Stimulated activated CD8-positive, alpha-beta memory T cell treated with anti-CD3 and anti-CD28 coated beads, Interleukin-7, amount 100 ng/mL, for 1 hour (primary cell): ENCODE measurements around the gene MMP1.

Experiments
- DNase-seq, 2 donors: peaks; one replicate each; pipeline ENCODE4 v3.0.0-alpha.2; 2020; ENCODE audit warnings: low read depth in 2 of 2

The MMP1 gene

GRCh38 chr11:102798012-102798746 lies at the start of gene MMP1:
MMP1 (minus strand) TSS chr11:102798160; CDS start chr11:102798092, 68 bp downstream.
- DNase-seq, result no peak

- no peak for DNase-seq
Measured at GRCh38 chr11:102846292-102846691, 48.3 kb upstream of the MMP1 start.

GRCh38 chr11:102843489-102843888 lies 45.5 kb upstream of the MMP1 start, which contains the start of gene MMP3:
MMP3 (minus strand) TSS chr11:102843609; CDS start chr11:102843546, 63 bp downstream.
- DNase-seq, result no peak

DNA sequence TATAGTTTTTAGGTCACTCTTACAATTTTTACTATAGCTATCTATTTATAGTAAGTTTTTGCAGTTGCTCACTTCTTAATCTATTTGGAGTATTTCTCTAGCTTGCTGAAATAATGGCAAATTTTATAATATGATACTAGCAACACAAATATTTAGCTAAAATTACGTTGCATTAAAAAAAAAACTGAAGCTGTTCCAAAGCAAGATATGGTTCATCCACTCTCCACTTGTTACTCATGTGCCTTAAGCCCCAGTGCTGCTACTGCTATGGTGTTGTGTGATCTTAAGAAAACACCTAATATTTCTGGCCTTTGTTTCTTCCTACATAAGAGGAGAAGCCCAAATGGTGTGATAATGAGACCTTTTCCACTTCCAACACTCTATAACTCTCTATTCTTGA lies 45.0 kb upstream of the MMP1 start:
- DNase-seq, result no peak

DNA sequence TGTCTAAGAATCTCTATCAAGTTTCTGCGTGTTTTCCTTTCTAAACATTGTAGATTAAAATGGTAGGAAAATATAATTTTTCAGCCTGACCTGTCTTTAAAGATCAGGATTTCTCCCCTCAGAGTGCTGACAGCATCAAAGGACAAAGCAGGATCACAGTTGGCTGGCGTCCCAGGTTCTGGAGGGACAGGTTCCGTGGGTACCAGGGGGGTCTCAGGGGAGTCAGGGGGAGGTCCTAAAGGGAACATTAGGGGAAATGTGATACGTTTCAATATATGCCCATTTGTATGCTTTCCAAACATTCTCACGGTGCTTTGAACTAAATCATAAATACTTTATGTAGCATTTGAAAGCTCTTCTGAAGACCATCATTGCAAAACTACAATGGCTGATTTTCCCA lies 42.1 kb upstream of the MMP1 start:
- DNase-seq, result no peak

- no peak for DNase-seq
Measured at GRCh38 chr11:102837646-102838045, 39.7 kb upstream of the MMP1 start.

DNA sequence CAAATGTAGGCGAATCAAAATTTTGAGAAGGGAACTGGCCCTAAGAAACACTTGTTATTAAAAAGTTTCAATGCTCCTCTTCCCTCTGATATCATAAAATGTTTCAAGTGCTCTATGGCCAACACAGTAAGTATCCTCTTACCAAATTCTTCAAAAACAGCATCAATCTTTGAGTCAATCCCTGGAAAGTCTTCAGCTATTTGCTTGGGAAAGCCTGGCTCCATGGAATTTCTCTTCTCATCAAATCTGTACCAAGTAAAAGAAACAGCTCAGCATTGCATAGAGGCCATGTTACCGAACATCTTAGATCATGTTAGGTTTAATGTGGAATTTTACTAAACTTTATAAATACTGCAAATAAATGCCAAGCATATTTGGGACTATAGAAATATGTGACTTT lies 39.2 kb upstream of the MMP1 start:
- DNase-seq, result no peak

GRCh38 chr11:102836290-102836875 lies 38.4 kb upstream of the MMP1 start:
- no peak for DNase-seq

- no peak for DNase-seq
Measured at GRCh38 chr11:102833731-102834130, 35.8 kb upstream of the MMP1 start.

- no peak for DNase-seq
Measured at GRCh38 chr11:102832612-102833011, 34.7 kb upstream of the MMP1 start.

DNA sequence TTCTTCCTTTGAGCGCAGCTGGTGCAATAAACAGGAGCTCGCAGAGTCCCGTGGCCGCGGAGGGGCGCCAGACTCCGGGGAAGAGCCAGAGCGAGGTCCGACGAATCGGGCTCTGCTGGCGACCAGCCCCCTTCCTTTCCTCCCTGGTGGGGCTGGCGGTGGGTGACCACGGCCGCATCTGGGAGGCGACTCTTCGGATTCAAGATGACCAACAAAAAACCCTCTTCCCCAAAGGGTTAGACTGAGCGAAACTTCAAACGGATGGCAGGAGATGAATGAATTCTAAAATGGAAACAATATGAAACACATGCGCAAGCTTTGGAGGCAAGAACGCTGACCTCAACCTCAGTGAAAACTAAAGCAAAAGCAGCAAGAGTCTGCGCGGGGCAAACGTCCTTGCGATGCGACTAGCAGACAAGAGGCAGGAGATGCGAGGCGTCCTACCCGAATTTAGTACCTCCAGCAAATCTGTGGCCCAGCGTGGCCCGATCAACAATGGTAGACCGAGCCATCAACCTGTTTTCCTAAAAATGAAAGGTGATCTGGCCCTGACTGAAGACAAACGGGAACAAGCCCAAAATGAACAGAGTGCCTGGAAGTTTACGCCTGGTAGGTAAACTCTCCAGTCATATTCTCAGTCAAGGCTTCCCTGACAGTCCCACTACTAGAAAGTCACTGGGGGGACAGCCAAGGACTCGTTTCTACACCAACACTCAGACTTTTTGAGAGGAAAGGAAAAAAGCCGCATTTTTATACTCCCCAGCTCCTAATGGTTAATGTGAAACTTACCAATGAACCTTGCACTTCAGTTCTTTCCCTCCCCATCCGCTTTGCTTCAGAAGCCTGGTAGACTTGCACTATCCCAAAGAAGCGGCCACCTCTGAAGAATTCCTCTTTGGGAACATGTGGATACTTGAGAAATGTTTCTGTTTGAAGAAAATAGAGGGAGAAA lies 33.8 kb upstream of the MMP1 start:
- no peak for DNase-seq

DNA sequence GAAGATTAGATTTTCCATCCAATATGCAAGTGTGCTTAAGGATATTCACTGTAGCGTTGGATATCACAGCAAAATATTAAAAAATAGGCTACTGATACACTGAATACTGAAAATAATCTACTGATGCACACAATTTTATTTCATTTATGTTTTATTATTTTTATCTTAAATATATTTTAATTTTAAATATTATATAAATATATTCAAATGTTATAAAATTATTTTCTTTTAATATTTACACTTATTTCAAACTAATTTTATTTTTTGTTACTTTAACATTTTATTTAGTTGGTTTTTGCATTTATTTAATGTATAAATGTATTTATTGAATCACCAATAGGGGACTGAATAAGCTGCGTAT lies 33.1 kb upstream of the MMP1 start:
- DNase-seq, result no peak

DNA sequence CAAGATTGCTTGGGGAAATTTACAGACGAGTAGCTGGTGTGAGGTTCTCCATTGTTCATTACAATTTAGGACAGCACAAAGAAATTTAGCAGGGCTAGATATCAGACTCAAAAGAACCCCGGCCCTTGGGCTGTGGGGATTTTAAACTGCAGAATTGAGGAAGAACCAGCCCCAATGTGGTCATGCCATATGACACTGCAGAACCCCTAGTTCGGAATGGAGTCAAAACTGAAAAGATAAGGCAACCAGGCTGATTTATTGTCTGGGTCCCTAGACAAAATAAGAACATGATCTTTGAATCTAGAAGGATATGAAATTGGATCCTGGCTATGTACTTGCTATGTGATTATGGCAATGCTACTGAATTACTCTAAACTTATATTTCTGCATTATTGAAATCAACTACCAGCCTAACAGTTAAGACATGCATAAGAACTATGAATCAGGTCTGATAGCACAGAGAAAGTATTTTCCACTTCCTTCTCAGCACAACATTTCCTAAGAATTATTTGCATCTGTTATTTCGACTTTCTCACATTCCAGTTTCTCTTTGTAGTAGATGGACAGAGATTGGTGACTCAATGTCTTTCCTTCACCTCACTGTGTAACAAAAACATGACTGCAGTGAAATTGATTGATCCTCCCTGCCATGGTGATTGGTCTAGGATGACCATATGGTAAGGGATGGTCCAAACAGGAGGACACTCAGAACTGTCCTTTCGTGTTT lies 32.2 kb upstream of the MMP1 start:
- no peak for DNase-seq

DNA sequence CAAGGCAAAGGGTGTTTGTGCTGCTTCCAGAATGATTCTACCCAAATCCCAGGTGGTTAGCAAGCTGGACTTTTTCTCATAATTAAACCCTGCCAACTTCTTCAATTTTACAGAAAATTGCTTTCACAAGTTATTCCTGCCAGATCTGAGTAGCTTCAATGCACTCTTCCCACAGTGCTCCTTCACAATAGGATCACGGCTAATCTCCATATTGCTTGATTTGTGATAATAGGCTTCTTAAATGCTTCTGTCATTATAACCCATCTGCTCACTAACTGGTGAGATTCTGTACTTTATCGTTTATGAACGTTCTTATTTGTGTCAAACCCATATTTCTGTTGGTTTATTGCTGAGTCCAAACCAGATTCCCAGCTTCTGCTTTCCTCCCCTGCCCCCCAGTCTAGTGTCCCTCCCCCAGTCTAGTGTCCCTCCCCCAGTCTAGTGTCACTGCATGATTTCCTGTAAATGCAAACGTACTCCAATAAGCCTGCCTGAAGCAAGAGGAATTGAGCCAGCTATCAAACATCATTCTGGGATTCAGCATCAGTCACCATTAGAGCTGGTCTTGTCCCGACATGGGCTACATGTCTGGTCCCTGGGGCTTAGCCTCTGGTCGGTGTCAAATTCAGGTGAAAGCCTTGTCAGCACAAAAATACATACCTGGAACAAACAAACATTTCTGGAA lies 31.5 kb upstream of the MMP1 start:
- DNase-seq, result no peak

GRCh38 chr11:102824556-102824955 lies 26.6 kb upstream of the MMP1 start:
- no peak for DNase-seq

DNA sequence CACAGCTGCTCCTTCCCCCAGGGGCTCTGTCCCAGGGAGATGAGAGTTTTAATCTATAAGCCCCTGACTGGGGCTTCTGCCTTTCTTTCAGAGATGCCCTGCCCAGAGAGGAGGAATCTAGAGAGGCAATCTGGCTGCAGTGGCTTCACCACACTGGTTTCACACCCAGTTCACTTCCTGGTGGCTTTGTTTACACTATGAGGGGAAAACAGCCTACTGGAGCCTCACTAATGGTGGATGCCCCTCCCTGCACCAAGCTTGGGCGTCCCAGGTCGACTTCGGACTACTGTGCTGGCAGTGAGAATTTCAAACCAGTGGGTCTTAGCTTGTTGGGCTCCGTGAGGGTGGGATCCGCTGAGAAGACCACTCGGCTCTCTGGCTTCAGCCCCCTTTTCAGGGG lies 21.5 kb upstream of the MMP1 start:
- no peak for DNase-seq

DNA sequence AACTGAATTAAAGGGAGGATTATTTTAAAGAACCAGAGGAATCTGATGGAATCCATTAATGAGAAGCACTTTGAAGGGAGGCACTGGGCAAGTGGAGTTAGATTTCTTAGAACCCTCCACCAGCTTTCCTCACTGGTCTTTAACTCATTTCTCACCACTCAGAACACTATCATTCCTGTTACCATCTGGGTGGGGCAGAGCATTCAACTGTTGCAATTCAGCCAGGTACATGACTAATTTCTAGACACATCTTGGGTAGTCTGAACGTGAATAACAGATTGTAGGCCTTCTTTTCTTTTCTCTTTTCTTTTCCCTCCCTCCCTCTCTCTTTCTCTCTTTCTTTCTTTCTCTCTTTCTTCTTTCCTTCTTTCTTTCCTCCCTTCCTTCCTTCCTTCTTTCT lies 15.5 kb upstream of the MMP1 start:
- DNase-seq, result no peak

GRCh38 chr11:102812188-102812587 lies 14.2 kb upstream of the MMP1 start:
- DNase-seq, result no peak

GRCh38 chr11:102810950-102811660 lies 13.1 kb upstream of the MMP1 start:
- DNase-seq, result no peak

- DNase-seq, result no peak
Measured at GRCh38 chr11:102809971-102810370, 12.0 kb upstream of the MMP1 start.

- DNase-seq, result no peak
Measured at GRCh38 chr11:102807921-102808320, 10.0 kb upstream of the MMP1 start.
